Ramos (cell line): ENCODE results near the gene YWHAQ.
"Not testable (repeated sequence)": the region's sequence is repeated elsewhere in the genome, so short reads cannot be mapped to it uniquely, and the experiment has no call there.

Experiments
- in situ Hi-C: fragments of 300-500 bp; cut with MboI; formaldehyde crosslinking; loops from one replicate; pipeline ENCODE4 v1.14.3; 2022; ENCODE audit warnings: low sequenced_read_pairs; ENCODE audit not compliant: unreplicated experiment

YWHAQ gene

DNA sequence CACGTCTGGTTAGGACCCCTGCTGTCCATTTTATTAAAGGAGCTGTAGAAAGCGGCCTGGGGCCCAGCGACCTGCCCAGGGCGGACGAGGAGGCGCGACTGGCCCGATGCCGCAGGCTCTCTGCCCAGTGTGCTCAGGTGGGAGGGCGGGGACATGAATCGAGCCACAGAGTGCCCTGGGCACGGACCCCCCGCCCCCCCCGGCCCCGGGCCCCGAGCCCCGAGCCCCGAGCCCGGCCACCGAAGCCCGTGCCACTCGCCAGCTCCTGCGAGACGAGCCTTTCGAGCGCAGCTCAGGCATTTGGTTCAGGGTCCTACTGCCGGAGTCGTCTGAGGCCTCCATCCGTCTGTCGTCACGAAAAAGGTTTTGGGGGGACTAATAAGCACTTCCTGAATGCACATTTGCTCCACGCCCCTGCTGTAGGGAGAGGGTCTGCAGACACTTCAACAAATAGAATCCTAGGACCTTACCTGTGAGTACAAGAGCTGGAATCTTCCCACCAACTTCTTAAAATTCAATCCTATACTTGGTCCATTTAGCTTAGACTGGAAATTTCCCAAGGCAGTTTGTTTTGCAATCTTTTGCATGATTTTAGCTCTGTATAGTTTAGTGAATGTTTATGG, 74.6 kb downstream of the YWHAQ start:
- in situ Hi-C loops = no loop called here

DNA sequence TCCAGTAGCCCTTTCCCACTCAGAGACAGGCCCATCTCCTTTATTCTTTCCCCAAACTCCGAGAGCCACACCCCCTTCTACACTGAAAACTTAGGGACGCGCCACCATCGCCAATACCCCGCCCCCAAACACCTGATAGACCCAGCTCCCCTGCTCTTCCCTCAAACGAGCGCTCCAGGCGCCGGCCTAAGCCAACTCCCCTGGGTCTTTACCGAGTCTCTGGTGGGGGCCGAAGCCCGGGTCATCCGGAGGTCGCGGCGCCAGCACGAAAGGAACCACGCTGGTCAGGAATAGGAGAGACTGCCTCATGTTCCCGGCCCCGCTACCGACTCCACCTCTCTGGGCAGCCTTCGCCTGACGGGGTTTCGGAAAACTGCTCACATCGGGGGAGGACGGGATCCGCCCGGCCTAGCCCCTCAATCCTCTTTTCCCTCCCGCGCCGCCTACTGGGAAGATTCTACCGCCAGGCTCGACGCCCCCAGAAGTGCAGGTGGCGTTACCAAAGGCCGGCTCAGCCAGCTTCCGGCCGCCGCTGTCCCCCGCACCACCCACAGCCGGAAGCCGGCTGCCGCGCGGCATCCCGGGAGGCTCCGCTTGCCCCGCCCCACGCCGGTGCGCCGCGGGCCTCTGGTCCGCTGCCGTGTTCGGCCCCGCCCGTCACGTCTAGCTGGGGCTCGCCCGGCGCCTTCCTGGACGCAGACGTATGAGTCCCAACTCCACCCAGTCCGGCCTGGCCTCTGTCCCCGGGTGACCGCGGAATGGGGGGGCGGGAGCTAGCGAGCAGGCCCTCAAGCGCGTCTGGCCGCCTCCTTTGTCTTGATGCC, 75.3 kb downstream of the YWHAQ start, which contains the start of gene ADAM17:
Gene ADAM17 (minus strand): TSS at position 534 of the 824 bp plus-strand sequence. CDS start 225 bp downstream, at position 309.
- in situ Hi-C loops = no loop called here

DNA sequence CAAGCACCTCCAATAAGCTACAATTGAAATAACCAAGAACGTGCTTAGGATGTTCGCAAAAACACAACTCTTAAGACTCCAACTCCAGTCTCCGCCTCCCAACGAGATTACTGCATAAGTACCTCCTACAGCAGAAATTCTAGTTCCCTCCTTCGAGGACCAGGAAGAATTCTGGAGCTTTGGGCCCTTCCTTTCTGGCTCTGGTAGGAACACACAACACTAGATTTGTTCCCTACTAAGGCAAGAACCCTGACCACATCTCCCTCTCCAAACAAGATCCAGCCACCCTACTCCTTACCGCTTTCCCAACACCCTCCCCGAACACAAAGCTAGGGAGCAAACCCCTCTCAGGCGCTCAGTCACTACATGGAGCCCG, 75.9 kb downstream of the YWHAQ start:
- in situ Hi-C loops = no loop called here

DNA sequence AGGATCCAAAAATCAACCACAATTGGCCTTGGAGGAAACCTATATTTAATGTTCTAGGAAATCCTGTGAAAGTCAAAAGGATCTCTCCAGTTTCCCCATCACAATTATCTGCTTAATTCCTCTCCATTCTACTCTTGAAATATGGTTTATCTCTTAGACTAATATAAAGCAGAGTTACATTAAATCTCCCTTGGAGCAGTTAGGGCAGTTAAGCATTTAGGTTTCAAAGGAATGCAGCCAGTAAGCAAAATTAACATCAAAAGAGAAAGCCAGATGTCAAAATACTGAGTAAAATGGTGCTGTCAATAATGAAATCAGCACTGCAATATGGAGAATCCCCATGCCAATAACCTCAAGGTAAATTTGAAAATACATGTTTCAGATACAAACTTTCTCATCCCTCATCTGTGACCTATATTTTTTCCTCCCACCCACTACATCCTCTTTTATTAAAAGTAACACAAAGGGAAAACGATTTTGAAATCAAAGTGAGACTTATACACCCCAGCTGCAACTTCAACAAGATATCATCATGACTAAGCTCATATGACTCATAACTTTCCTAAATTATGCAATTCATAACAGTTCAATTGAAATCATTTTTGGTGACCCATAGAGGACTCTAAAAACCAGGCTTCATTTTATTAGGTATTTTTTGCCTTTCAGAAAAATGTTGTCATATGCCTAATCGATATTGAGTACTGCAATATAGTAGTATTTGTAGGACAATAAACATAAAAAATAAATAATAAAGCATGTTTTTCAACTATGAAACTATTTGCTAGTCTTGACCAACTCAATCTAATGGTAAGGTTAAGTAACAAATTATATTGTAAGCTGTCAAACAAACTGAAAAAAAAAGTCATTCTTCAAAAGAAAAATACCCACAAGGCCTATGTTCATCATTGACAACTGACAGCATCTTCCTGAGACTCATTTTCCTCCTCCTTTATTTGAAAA, 78.3 kb downstream of the YWHAQ start:
- in situ Hi-C loops = no loop called here

DNA sequence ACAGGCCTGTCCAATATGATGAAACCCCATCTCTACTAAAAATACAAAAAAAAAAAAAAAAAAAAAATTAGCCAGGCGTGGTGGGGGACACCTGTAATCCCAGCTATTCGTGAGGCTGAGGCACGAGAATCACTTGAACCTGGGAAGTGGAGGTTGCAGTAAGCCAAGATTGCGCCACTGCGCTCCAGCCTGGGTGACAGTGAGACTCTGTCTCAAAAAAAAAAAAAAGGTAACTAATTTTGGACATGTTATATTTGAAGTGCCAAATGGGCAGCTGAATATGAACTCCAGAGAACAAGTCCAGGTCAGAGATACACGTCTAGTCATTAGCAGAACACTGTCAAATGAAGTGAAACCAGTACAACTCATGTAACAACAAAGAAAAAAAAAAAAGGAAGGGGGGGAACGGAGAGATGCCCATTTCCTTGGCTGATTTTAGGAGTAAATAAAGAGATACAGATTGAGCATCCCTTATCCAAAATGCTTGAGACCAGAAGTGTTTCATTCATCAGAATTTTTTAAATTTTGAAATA, 79.9 kb downstream of the YWHAQ start:
- in situ Hi-C loops = not testable (repeated sequence)

DNA sequence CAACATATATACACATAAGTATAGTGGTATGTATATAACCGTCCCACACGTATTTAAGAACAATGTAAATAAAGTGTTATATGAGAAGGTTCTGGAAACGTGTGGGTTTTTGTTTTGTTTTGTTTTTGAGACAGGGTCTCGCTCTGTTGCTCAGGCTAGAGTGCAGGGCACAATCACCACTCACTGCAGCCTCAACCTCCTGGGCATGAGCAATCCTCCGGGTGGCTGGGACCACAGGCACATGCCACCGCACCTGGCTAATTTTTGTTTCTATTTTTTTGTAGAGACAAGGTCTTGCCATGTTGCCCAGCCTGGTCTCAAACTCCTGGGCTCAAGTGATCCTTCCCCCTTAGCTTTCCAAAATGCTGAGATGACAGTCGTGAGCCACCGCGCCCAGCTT, 81.4 kb downstream of the YWHAQ start:
- in situ Hi-C loops = no loop called here

DNA sequence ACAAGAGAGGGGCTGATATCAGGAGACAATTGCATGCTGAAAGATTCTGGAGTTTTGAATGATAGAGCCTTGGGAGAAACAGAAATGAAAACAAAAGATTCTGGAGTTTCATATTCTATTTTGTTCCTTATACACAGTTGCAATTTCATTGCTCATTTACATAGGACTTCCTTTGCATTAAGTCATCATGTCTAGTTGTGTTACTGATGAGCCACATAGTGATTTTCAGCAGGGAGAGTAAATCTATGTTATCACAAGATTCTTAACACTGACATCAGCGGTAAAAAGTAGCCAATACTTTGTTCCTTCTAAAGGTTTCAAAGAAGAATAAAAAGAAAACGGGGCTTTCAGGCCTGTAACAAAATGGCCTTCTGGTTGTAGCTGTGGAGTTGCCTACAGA, 82.3 kb downstream of the YWHAQ start:
- in situ Hi-C loops = no loop called here

DNA sequence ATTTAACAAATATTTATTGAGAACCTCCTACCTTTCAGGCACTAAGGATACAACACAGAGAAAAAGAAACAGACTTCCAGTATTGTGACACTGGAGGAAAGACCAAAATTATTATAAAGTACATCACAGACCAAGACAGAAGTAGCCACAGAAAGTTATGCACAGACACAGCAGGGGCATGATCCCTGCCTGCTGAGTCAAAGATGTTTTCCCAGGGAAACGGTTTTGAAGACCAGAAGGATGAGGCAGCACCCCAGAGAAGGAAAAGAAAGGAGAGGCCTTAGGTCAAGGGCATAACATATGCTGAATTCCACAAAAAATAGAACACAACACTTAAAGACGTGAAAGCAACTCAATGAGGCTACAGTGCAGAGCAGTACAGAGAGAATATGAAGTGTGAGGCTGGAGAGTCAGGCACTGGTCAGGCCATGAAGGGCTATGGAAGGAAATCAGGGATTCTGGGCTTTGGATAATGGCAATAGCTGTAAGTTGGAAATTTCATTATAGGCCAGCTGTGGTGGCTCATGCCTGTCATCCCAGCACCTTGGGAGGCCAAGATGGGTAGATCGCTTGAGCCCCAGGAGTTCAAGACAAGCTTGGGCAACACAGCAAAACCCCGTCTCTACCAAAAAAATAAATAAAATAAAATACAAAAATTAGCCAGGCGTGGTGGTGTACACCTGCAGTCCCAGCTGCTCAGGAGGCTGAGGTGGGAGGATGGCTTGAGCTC, 83.4 kb downstream of the YWHAQ start:
- in situ Hi-C loops = no loop called here

DNA sequence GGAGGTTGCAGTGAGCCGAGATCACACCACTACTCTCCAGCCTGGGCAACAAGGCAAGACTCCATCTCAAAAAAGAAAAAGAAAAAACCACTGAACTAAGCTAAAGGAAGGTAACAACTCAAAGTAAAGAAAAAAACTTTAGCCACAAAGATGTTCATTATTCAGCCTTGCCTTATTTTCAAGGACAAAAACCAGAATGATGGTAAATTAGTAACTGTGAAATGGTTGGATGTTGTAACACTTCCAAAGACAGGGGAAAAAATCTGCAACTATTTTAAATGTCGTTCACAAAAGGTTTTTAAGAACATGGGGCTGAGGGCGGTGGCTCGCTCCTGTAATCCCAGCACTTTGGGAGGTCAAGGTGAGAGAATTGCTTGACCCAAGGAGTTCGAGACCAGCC, 85.3 kb downstream of the YWHAQ start:
- in situ Hi-C loops = no loop called here

DNA sequence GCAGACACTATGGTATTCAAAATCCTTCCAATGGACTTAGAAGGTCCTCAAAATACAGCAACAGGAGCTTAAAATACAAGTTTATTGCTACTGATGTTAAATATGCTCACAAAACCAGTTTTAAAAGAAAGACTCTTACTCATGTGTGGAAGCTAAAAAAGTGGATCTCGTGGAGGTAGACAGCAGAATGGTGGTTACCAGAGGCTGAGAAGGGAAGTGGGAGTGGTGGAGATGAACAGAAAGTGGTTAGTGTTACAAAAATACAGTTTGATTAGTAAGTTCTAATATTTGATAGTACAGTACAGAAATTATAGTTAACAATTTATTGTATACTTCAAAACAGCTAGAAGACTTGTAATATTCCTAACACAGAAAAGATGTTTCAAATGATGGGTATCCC, 87.2 kb downstream of the YWHAQ start:
- in situ Hi-C loops = no loop called here

DNA sequence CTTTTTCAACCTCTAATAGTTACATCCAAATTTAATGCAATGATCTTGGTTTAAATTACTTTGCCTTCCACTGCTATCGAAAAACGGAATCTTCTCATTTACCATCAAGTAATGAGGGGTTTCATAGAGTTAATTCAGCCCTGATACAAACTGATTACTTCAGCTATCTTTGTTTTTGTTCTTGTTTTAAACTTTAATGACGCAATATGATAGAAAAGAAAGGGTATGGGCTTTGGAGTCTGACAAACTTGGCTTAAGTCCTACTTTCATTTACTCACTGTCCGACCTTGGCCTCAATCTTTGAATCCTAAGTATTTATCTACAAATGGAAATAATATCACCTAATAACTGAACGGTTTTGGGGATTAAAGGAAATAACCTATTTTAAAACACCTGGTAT, 91.3 kb downstream of the YWHAQ start:
- in situ Hi-C loops = no loop called here

DNA sequence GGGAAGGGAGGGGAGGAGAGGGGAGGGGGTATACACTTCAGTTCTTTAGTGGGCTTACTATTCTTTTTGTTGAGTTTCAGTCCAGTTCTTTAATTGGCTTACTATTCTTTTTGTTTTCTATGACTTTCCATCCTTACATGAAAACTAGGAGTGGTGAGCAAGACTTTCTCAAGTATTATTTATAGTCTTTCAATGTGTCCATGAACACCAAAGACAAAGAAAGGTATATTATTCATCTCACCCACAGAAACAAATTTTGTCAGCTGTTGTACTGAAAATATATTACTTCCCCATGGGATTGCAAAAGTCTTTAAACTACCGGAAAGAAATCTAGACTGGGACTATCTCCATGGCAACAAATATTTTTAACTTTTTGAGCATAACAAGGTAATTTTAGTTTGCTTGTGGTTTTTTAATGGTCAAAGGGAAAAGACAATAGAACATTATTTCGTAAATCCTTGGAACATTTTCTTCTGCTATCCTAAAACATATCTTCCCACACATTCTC, 92.7 kb downstream of the YWHAQ start:
- in situ Hi-C loops = no loop called here

DNA sequence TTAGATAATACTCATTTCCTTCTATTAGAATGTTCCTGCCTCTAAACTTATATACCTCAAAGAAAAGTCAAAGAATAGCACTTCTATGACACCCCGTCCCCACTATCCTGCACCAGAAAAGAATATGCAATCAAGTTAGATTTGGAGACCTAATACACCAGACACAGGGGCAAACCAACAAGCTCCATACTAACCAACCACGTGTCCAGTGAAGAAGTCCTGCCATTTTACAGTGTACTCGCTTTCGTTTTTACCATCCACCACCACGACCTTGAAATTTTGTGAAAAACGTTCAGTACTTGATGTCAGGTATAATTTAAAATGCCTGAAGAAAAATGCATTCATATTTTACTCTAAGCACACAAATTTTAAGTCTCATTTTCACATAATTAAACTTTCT, 94.3 kb downstream of the YWHAQ start:
- in situ Hi-C loops = no loop called here

DNA sequence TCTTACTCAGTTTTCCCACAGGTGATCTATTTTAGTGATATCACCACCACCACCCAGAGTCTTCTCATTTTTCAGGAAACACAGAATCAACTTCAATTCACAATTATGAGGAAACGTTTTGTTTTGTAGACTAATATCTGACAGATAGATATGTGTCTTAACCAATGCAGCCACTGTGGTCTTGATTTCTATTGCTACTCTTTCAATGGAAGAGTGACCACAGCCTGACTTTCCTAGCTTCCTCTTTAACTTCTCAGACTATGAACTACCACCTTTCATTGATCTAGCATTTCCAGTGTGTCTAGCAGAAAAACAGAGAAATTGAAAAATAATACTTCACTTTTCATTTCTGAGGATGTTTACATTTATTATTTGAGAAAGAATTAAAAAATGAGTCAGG, 95.6 kb downstream of the YWHAQ start:
- in situ Hi-C loops = no loop called here
